ENCODE results near the gene SLC2A13. TPM values are rescaled to one million over a fixed set of nuclear protein-coding genes. Genes with fewer than 3 reads are reported as not detected.

The SLC2A13 gene
- total RNA-seq, 2 donors from 2014 or later: 10.3 to 12.9 TPM

DNA sequence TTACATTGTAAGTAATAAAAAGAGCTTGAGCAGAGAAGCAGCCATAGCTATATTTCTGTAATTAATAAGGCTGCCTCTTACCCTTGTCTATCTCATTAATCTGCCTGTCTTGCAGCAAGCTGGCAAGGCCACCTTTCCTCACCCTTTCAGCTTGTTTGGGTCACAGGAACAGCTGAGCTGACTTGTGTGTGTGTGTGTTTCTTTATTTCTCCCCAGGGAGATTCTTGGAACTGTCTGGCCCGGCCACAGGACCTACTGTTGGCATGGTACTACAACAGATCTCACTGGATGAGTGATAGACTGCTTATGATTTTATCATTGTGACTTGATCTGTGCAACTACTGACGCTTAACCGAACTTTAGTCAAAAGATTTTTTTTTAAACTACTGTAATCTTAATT lies 213.7 kb downstream of the SLC2A13 start:
- H3K9me3 ChIP-seq (ENCODE audit: control insufficient read depth, low read length): no peaks in the 10 kb centered on the region
- no peaks in the 10 kb centered on the region for H3K36me3 ChIP-seq (ENCODE audit: control insufficient read depth, insufficient read depth, low read length)
- no peaks in the 10 kb centered on the region for H3K36me3 Mint-ChIP-seq (ENCODE audit: low read depth)
- no peaks in the 10 kb centered on the region for H3K27me3 Mint-ChIP-seq (ENCODE audit: insufficient read depth)
- H3K4me3 ChIP-seq (ENCODE audit: low read length): no peak overlapping the region
- no peak overlapping the region for H3K27ac Mint-ChIP-seq
- H3K4me3 Mint-ChIP-seq: no peak overlapping the region
- no peak overlapping the region for H3K27ac ChIP-seq (ENCODE audit: low read depth, low read length)
- TF ChIP-seq, protein P1, sequence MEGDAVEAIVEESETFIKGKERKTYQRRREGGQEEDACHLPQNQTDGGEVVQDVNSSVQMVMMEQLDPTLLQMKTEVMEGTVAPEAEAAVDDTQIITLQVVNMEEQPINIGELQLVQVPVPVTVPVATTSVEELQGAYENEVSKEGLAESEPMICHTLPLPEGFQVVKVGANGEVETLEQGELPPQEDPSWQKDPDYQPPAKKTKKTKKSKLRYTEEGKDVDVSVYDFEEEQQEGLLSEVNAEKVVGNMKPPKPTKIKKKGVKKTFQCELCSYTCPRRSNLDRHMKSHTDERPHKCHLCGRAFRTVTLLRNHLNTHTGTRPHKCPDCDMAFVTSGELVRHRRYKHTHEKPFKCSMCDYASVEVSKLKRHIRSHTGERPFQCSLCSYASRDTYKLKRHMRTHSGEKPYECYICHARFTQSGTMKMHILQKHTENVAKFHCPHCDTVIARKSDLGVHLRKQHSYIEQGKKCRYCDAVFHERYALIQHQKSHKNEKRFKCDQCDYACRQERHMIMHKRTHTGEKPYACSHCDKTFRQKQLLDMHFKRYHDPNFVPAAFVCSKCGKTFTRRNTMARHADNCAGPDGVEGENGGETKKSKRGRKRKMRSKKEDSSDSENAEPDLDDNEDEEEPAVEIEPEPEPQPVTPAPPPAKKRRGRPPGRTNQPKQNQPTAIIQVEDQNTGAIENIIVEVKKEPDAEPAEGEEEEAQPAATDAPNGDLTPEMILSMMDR (conservative IDR thresholded peaks at IDR 0.05): no peak
- H3K4me1 ChIP-seq (ENCODE audit: control insufficient read depth, insufficient read depth, low read length): no peaks in the 10 kb centered on the region
- H3K4me1 Mint-ChIP-seq: no peaks in the 10 kb centered on the region
- 94% methylated on average over 1 of the region's 3 CpGs; no CpG with 5 or more reads in 1 of the 2 experiments for WGBS, 2 experiments (ENCODE audit: insufficient coverage in 1 of 2, insufficient read length in 1 of 2)
- H3K9me3 Mint-ChIP-seq: peaks cover 3% of the 10 kb centered on the region
- no peaks in the 10 kb centered on the region for H3K27me3 ChIP-seq (ENCODE audit: control insufficient read depth, insufficient read depth, low read length, poor library complexity, severe bottlenecking)
- H3K9ac ChIP-seq (ENCODE audit: extremely low read depth, low read length, poor library complexity, severe bottlenecking): no peak overlapping the region
- DNase-seq: no peak

DNA sequence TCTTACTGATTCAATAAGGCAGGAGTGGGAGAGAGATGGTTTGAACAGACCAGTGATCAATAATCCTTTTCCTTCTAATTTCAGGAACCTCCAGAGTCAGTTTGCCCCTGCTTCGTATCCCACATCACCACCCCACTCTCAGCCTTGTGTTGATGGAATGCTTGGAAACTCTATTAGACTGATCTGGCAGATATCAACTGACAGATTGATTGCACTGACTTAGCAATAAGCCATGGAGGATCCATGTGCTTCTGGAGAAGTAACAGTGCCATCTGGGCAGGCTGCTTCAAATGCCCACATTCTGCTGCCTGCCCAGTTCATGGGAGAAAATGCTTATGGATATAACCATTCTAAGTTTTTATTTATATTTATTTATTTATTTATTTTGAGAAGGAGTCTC lies 218.0 kb downstream of the SLC2A13 start:
- no peak overlapping the region for H3K4me3 ChIP-seq (ENCODE audit: low read length)
- TF ChIP-seq, protein P1 (conservative IDR thresholded peaks at IDR 0.05): no peak
- WGBS, 2 experiments (ENCODE audit: insufficient coverage in 1 of 2, insufficient read length in 1 of 2): 100% methylated on average over 1 of the region's 1 CpG; no CpG with 5 or more reads in 1 of the 2 experiments
- H3K27ac Mint-ChIP-seq: no peak overlapping the region
- no peaks in the 10 kb centered on the region for H3K36me3 Mint-ChIP-seq (ENCODE audit: low read depth)
- no peaks in the 10 kb centered on the region for H3K9me3 Mint-ChIP-seq
- no peak for DNase-seq
- H3K27ac ChIP-seq (ENCODE audit: low read depth, low read length): no peak overlapping the region
- no peak overlapping the region for H3K9ac ChIP-seq (ENCODE audit: extremely low read depth, low read length, poor library complexity, severe bottlenecking)
- H3K4me1 Mint-ChIP-seq: no peaks in the 10 kb centered on the region
- H3K9me3 ChIP-seq (ENCODE audit: control insufficient read depth, low read length): no peaks in the 10 kb centered on the region
- H3K36me3 ChIP-seq (ENCODE audit: control insufficient read depth, insufficient read depth, low read length): no peaks in the 10 kb centered on the region
- H3K4me1 ChIP-seq (ENCODE audit: control insufficient read depth, insufficient read depth, low read length): no peaks in the 10 kb centered on the region
- H3K27me3 Mint-ChIP-seq (ENCODE audit: insufficient read depth): no peaks in the 10 kb centered on the region
- no peak overlapping the region for H3K4me3 Mint-ChIP-seq
- no peaks in the 10 kb centered on the region for H3K27me3 ChIP-seq (ENCODE audit: control insufficient read depth, insufficient read depth, low read length, poor library complexity, severe bottlenecking)

DNA sequence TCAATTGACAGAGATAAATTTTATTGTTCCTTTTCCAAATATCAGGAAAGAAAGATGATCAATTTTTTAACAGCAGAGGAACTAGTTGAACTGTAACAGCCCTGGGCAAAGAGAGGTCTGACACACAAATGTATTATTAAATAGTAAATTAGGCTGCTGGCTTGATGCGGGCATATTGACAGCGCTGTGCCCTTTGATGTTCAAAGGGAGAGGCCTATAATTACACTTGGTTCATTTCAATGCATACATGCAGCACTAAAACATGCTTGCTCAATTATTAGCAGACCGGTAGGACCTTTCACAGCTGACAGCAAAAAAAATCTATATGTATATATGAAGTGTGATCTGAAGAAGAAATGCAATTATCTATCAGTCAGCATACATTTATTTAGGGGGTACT lies 219.8 kb downstream of the SLC2A13 start:
- TF ChIP-seq, protein P1 (conservative IDR thresholded peaks at IDR 0.05): no peak
- H3K4me1 ChIP-seq (ENCODE audit: control insufficient read depth, insufficient read depth, low read length): no peaks in the 10 kb centered on the region
- H3K9ac ChIP-seq (ENCODE audit: extremely low read depth, low read length, poor library complexity, severe bottlenecking): no peak overlapping the region
- H3K4me3 Mint-ChIP-seq: no peak overlapping the region
- no peaks in the 10 kb centered on the region for H3K9me3 ChIP-seq (ENCODE audit: control insufficient read depth, low read length)
- H3K4me1 Mint-ChIP-seq: no peaks in the 10 kb centered on the region
- 72 to 89% methylated on average over 2 of the region's 3 CpGs for whole genome bisulfite sequencing, 2 experiments (ENCODE audit: insufficient coverage in 1 of 2, insufficient read length in 1 of 2)
- H3K27ac Mint-ChIP-seq: no peak overlapping the region
- DNase-seq: no peak
- no peak overlapping the region for H3K4me3 ChIP-seq (ENCODE audit: low read length)
- H3K27me3 Mint-ChIP-seq (ENCODE audit: insufficient read depth): no peaks in the 10 kb centered on the region
- H3K36me3 ChIP-seq (ENCODE audit: control insufficient read depth, insufficient read depth, low read length): no peaks in the 10 kb centered on the region
- H3K9me3 Mint-ChIP-seq: peaks cover 6% of the 10 kb centered on the region
- H3K27ac ChIP-seq (ENCODE audit: low read depth, low read length): no peak overlapping the region
- H3K36me3 Mint-ChIP-seq (ENCODE audit: low read depth): no peaks in the 10 kb centered on the region
- H3K27me3 ChIP-seq (ENCODE audit: control insufficient read depth, insufficient read depth, low read length, poor library complexity, severe bottlenecking): no peaks in the 10 kb centered on the region
